Tibial nerve (tissue), 4 donors: ENCODE results near the gene PASD1. TPM values are rescaled to one million over a fixed set of nuclear protein-coding genes. Genes with fewer than 3 reads are reported as not detected.

Experiments
- DNase-seq, 2 donors: peaks; one replicate each; pipeline ENCODE4 v3.0.0-alpha.2; 2019; ENCODE audit warnings: low spot score in 2 of 2
- H3K27ac ChIP-seq, 4 donors: fragments of 200-600 bp; sonication (generic) in 3 of 4; one replicate each; pipeline ENCODE4 v1.5.1; 2017 to 2019; ENCODE audit warnings: mild to moderate bottlenecking in 1 of 4
- H3K27me3 ChIP-seq, 2 donors: fragments of 200-600 bp; sonication (generic) in 1 of 2; one replicate each; pipeline versions ENCODE4 v1.5.1 to v1.6.0; 2017 to 2019
- H3K36me3 ChIP-seq, 3 donors: fragments of 200-600 bp; sonication (generic); one replicate each; pipeline ENCODE4 v1.5.1; 2018 to 2019
- H3K4me1 ChIP-seq, 4 donors: fragments of 200-600 bp; sonication (generic) in 3 of 4; one replicate each; pipeline ENCODE4 v1.5.1; 2017 to 2019
- H3K4me3 ChIP-seq, 4 donors: fragments of 200-600 bp; sonication (generic) in 3 of 4; one replicate each; pipeline ENCODE4 v1.5.1; 2017 to 2019; ENCODE audit warnings: mild to moderate bottlenecking in 1 of 4, moderate library complexity in 1 of 4
- H3K9me3 ChIP-seq, 4 donors: fragments of 200-600 bp; sonication (generic) in 3 of 4; one replicate each; pipeline ENCODE4 v1.5.1; 2017 to 2019
- CTCF ChIP-seq, 5 experiments: fragments of 200-600 bp in 3 of 5; fragments of 450-650 bp in 2 of 5; sonication (generic) in 3 of 5; IDR thresholded peaks; one replicate each; pipeline ENCODE4 v1.5.1; 2016 to 2019; ENCODE audit warnings: antibody characterized with exemption in 5 of 5, mild to moderate bottlenecking in 3 of 5, moderate library complexity in 2 of 5
- EP300 ChIP-seq, 2 donors: sonication (generic); formaldehyde crosslinking; IDR thresholded peaks; one replicate each; pipeline ENCODE4 v1.6.1; 2017; ENCODE audit warnings: antibody characterized with exemption in 2 of 2, mild to moderate bottlenecking in 1 of 2
- POLR2A ChIP-seq, 2 donors: fragments of 450-650 bp; IDR thresholded peaks; one replicate each; pipeline ENCODE4 v1.6.1; 2017; ENCODE audit warnings: antibody characterized with exemption in 2 of 2, mild to moderate bottlenecking in 2 of 2, moderate library complexity in 2 of 2
- WGBS, 2 donors: methylation state at CpG; one replicate each; pipeline ENCODE4 v1.1.5; 2018; 5-methylcytosine and 5-hydroxymethylcytosine counted together
- total RNA-seq, 4 donors: library from RNA; depleted of rRNA; stranded (reverse); fragments of >200 nt; gene quantifications; one replicate each; pipeline ENCODE4 v1.1.0, GENCODE V29; 2016

Gene PASD1
- total RNA-seq, 4 donors from 2014 or later: not detected

- H3K4me3 ChIP-seq: no peak overlapping the region
- H3K4me1 ChIP-seq: peaks cover 0 to 8% (median 0%) of the 10 kb centered on the region in 4 donors
- H3K9me3 ChIP-seq: no peaks in the 10 kb centered on the region
- TF ChIP-seq CTCF (IDR thresholded peaks at IDR 0.05): no peak
- no peak for TF ChIP-seq POLR2A (IDR thresholded peaks at IDR 0.05)
- no peak for TF ChIP-seq EP300 (IDR thresholded peaks at IDR 0.05)
- H3K27ac ChIP-seq: no peak overlapping the region
- H3K27me3 ChIP-seq: no peaks in the 10 kb centered on the region
- H3K36me3 ChIP-seq: no peaks in the 10 kb centered on the region
- WGBS, 2 donors: 85 to 93% methylated on average over 7 of the region's 7 CpGs
- DNase-seq: no peak
These were observed 138.1 kb downstream of the PASD1 start for GRCh38 chrX:151701531-151701930.

GRCh38 chrX:151702026-151702714, 138.7 kb downstream of the PASD1 start:
- no peak for TF ChIP-seq POLR2A (IDR thresholded peaks at IDR 0.05)
- WGBS, 2 donors: 77 to 79% methylated on average over 6 to 9 of the region's 9 CpGs
- peak overlapping the region in 1 of 4 donors; percentile 54 for H3K27ac ChIP-seq
- H3K9me3 ChIP-seq: no peaks in the 10 kb centered on the region
- peaks cover 0 to 8% (median 0%) of the 10 kb centered on the region in 4 donors for H3K4me1 ChIP-seq
- no peak overlapping the region for H3K4me3 ChIP-seq
- DNase-seq: no peak
- no peaks in the 10 kb centered on the region for H3K27me3 ChIP-seq
- H3K36me3 ChIP-seq: no peaks in the 10 kb centered on the region

DNA sequence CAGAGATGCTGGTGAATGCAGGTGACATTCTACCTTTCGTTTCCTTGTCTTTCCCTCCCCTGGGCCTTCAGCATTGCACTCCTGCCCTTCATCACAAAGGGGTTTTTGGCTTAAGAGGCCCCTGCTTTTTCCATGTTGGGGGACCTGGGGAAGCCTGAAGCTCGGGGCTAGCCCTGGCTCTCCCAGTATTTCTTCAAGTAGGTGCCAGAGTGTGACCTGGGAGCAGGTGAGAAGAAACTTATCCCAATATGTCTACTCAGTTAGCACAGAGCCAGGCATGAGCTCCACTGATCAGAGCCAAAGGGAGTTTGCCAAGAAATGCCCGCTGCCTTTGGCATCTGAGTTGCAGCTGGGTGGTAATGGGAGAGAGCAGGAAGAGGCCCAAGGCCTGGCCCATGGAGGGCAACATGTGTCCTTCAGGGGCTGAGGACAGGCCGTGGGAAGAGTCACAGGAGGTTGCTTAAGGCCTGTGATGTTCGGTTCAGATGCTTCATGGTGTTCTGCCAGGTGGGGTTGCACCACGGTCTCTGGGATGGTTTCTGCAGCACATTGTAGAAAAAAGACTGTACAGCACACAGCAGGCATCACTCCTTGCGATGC, 139.4 kb downstream of the PASD1 start:
- H3K4me3 ChIP-seq: no peak overlapping the region
- H3K4me1 ChIP-seq: peaks cover 0 to 8% (median 0%) of the 10 kb centered on the region in 4 donors
- no peaks in the 10 kb centered on the region for H3K9me3 ChIP-seq
- H3K27me3 ChIP-seq: no peaks in the 10 kb centered on the region
- no peak for TF ChIP-seq EP300 (IDR thresholded peaks at IDR 0.05)
- no peak for TF ChIP-seq POLR2A (IDR thresholded peaks at IDR 0.05)
- no peak for TF ChIP-seq CTCF (IDR thresholded peaks at IDR 0.05)
- no peaks in the 10 kb centered on the region for H3K36me3 ChIP-seq
- H3K27ac ChIP-seq: peak overlapping the region in 2 of 4 donors; percentile 17 to 54
- 50 to 68% methylated on average over 4 to 7 of the region's 7 CpGs for WGBS, 2 donors
- no peak for DNase-seq

GRCh38 chrX:151703487-151703886, 140.0 kb downstream of the PASD1 start:
- Histone ChIP-seq H3K4me1 (peaks cover 0 to 8% (median 0%) of the 10 kb centered on the region in 4 donors), H3K27me3 (no peaks in the 10 kb centered on the region), H3K4me3 (no peak overlapping the region), H3K9me3 (no peaks in the 10 kb centered on the region), H3K27ac (peak overlapping the region in 1 of 4 donors; percentile 17), H3K36me3 (no peaks in the 10 kb centered on the region)
- 26 to 28% methylated on average over 6 to 7 of the region's 7 CpGs for WGBS, 2 donors
- DNase-seq: no peak
- no peak for TF ChIP-seq POLR2A (IDR thresholded peaks at IDR 0.05)
- no peak for TF ChIP-seq EP300 (IDR thresholded peaks at IDR 0.05)
- TF ChIP-seq CTCF (IDR thresholded peaks at IDR 0.05): no peak

DNA sequence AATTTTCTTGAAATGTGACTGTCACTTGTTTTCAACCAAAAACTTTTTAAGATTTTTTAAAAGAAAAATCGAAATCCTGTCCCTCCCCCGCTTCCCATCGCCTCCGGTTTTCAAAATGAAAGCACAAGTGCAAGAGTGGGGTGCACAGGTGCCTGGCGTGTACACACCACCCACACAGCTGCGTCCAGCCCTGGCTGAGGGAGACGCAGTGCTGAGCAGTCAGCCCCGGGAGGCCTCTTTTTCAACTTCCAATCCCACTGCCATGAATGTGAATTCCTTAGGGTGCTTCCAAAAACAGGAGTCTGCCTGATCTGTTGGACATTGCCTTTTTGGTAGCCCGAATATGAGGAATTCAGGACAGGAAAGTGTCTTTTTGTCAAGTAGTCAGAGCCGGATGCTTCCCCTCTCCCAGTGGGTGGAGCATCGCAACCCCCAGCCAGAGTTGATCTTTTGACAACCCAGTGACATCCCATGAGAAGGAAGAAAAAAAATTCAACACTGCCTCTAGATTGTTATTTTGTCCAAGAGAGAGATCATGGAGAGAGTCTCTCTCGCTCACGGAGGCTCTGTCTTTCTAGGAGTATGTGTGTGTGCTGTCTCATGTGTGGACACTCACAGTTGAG, 140.7 kb downstream of the PASD1 start:
- peak overlapping the region in 1 of 4 donors; percentile 66 for H3K27ac ChIP-seq
- no peaks in the 10 kb centered on the region for H3K27me3 ChIP-seq
- no peak for TF ChIP-seq CTCF (IDR thresholded peaks at IDR 0.05)
- TF ChIP-seq EP300 (IDR thresholded peaks at IDR 0.05): no peak
- TF ChIP-seq POLR2A (IDR thresholded peaks at IDR 0.05): no peak
- 15 to 51% methylated on average over 13 of the region's 13 CpGs for WGBS, 2 donors
- no peak for DNase-seq
- H3K4me1 ChIP-seq: peaks cover 0 to 8% (median 0%) of the 10 kb centered on the region in 4 donors
- H3K4me3 ChIP-seq: no peak overlapping the region
- H3K36me3 ChIP-seq: no peaks in the 10 kb centered on the region
- H3K9me3 ChIP-seq: no peaks in the 10 kb centered on the region
